Astrocyte (in vitro differentiated cells and primary cell): ENCODE data around the gene KIAA1614. TPM values are rescaled to one million over a fixed set of nuclear protein-coding genes. Genes with fewer than 3 reads are reported as not detected.

Source experiments
- DNase-seq: peaks from one replicate; pipeline ENCODE4 v3.0.0-alpha.2; 2010; ENCODE audit warnings: low read depth
- FAIRE-seq: peaks from 2 replicates; lab custom pipeline; 2011; peaks lifted over from hg19 to GRCh38; lab: Jason Lieb, UNC
- H2AFZ ChIP-seq: 2 replicates; pipeline ENCODE4 v1.6.0; 2012; ENCODE audit warnings: low read depth, low read length, inconsistent platforms
- H3K27ac ChIP-seq: 2 replicates; pipeline ENCODE4 v1.5.1; 2011; ENCODE audit warnings: low read depth, low read length, inconsistent platforms
- H3K27me3 ChIP-seq: 2 replicates; pipeline ENCODE4 v1.6.0; 2011; ENCODE audit warnings: low read length, inconsistent platforms; ENCODE audit not compliant: insufficient read depth
- H3K36me3 ChIP-seq: 2 replicates; pipeline ENCODE4 v1.5.1; 2011; ENCODE audit warnings: low read length, inconsistent platforms; ENCODE audit not compliant: insufficient read depth
- H3K4me1 ChIP-seq: 2 replicates; pipeline ENCODE4 v1.5.1; 2011; ENCODE audit warnings: low read length, inconsistent platforms; ENCODE audit not compliant: insufficient read depth
- H3K4me2 ChIP-seq: 2 replicates; pipeline ENCODE4 v1.6.0; 2012; ENCODE audit warnings: low read length, inconsistent platforms
- H3K4me3 ChIP-seq: 2 replicates; pipeline ENCODE4 v1.5.1; 2011; ENCODE audit warnings: low read depth, mild to moderate bottlenecking, low read length, inconsistent platforms; ENCODE audit not compliant: insufficient read depth
- H3K79me2 ChIP-seq: 2 replicates; pipeline ENCODE4 v1.6.0; 2012; ENCODE audit warnings: mild to moderate bottlenecking, low read length, inconsistent platforms; ENCODE audit not compliant: insufficient read depth
- H3K9ac ChIP-seq: 2 replicates; pipeline ENCODE4 v1.6.0; 2012; ENCODE audit warnings: mild to moderate bottlenecking, low read length, inconsistent platforms
- H3K9me3 ChIP-seq: 2 replicates; pipeline ENCODE4 v1.5.1; 2012; ENCODE audit warnings: low read depth, mild to moderate bottlenecking, low read length, inconsistent platforms; ENCODE audit not compliant: insufficient read depth
- H4K20me1 ChIP-seq: 2 replicates; pipeline ENCODE4 v1.6.0; 2012; ENCODE audit warnings: low read length, inconsistent platforms; ENCODE audit not compliant: insufficient read depth
- H3K27ac Mint-ChIP-seq: one replicate; pipeline ENCODE4 v1.8.0; 2021; ENCODE audit warnings: mild to moderate bottlenecking, mixed read lengths; ENCODE audit not compliant: unreplicated experiment
- H3K27me3 Mint-ChIP-seq: one replicate; pipeline ENCODE4 v1.8.0; 2021; ENCODE audit warnings: low read depth, mixed read lengths; ENCODE audit not compliant: unreplicated experiment
- H3K36me3 Mint-ChIP-seq: one replicate; pipeline ENCODE4 v1.8.0; 2021; ENCODE audit warnings: low read depth, mixed read lengths; ENCODE audit not compliant: unreplicated experiment
- H3K4me1 Mint-ChIP-seq: one replicate; pipeline ENCODE4 v1.8.0; 2021; ENCODE audit warnings: low read depth, mixed read lengths; ENCODE audit not compliant: unreplicated experiment
- H3K4me3 Mint-ChIP-seq: one replicate; pipeline ENCODE4 v1.8.0; 2021; ENCODE audit warnings: mild to moderate bottlenecking, moderate library complexity, mixed read lengths; ENCODE audit not compliant: unreplicated experiment
- H3K9me3 Mint-ChIP-seq: one replicate; pipeline ENCODE4 v1.8.0; 2021; ENCODE audit warnings: mild to moderate bottlenecking, mixed read lengths; ENCODE audit not compliant: unreplicated experiment
- EZH2 ChIP-seq: IDR thresholded peaks from 2 replicates; pipeline ENCODE4 v1.6.1; 2012; ENCODE audit warnings: mild to moderate bottlenecking, low read length, inconsistent platforms; ENCODE audit not compliant: insufficient read depth
- total RNA-seq: library from RNA; stranded (reverse); gene quantifications from 2 replicates; pipeline ENCODE4 v1.2.1, GENCODE V29; 2021
- TF ChIP-seq, protein P1 (sequence below): IDR thresholded peaks from 2 replicates; pipeline ENCODE4 v1.5.1; 2011; ENCODE audit warnings: low read depth, mild to moderate bottlenecking, inconsistent platforms, low read length, moderate library complexity; ENCODE audit not compliant: insufficient read depth

Gene KIAA1614
- total RNA-seq, 1 donor from 2014 or later: 0.84 TPM

- no peaks in the 10 kb centered on the region for H3K4me1 Mint-ChIP-seq
- peaks cover 45% of the 10 kb centered on the region for H3K27me3 Mint-ChIP-seq
- no peak overlapping the region for H3K4me3 Mint-ChIP-seq
- peaks cover 4% of the 10 kb centered on the region for H3K36me3 Mint-ChIP-seq
- Histone ChIP-seq H3K27ac (no peak overlapping the region), H3K27me3 (no peaks in the 10 kb centered on the region), H2AFZ (no peak overlapping the region), H3K36me3 (no peaks in the 10 kb centered on the region), H4K20me1 (no peaks in the 10 kb centered on the region), H3K9me3 (no peaks in the 10 kb centered on the region), H3K79me2 (no peaks in the 10 kb centered on the region), H3K9ac (no peak overlapping the region), H3K4me3 (no peak overlapping the region), H3K4me2 (no peak overlapping the region), H3K4me1 (peaks cover 8% of the 10 kb centered on the region)
- H3K9me3 Mint-ChIP-seq: no peaks in the 10 kb centered on the region
- no peak overlapping the region for H3K27ac Mint-ChIP-seq
- no peak for DNase-seq
- no peak for FAIRE-seq
- TF ChIP-seq, protein P1, sequence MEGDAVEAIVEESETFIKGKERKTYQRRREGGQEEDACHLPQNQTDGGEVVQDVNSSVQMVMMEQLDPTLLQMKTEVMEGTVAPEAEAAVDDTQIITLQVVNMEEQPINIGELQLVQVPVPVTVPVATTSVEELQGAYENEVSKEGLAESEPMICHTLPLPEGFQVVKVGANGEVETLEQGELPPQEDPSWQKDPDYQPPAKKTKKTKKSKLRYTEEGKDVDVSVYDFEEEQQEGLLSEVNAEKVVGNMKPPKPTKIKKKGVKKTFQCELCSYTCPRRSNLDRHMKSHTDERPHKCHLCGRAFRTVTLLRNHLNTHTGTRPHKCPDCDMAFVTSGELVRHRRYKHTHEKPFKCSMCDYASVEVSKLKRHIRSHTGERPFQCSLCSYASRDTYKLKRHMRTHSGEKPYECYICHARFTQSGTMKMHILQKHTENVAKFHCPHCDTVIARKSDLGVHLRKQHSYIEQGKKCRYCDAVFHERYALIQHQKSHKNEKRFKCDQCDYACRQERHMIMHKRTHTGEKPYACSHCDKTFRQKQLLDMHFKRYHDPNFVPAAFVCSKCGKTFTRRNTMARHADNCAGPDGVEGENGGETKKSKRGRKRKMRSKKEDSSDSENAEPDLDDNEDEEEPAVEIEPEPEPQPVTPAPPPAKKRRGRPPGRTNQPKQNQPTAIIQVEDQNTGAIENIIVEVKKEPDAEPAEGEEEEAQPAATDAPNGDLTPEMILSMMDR: no peak
- no peak for TF ChIP-seq EZH2
Measured at GRCh38 chr1:180916012-180916770, 3.5 kb downstream of the KIAA1614 start.

DNA sequence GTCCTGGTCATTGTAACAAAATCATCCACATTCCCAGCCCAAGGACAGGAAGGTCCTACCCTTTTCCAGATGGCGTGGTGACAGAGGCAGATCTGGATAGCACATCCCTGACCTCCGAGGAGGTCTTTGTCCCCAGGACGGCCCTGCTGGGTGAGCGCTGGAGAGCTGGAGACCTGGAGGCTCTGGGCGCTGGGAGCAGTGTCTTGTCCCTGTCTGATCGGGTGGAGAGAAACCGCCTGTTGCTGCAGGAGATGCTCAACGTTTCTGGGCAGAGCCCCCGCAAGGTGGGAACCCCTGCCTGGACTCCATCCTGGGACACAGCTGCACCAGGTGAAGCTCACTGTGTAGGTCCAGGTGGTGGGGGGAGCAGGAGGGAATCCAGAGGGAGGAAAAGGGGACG, 4.1 kb downstream of the KIAA1614 start:
- no peak for FAIRE-seq
- Mint-ChIP-seq H3K36me3 (peaks cover 4% of the 10 kb centered on the region), H3K9me3 (no peaks in the 10 kb centered on the region), H3K4me3 (no peak overlapping the region), H3K27ac (no peak overlapping the region), H3K27me3 (peaks cover 39% of the 10 kb centered on the region), H3K4me1 (no peaks in the 10 kb centered on the region)
- DNase-seq: no peak
- no peak overlapping the region for H3K9ac ChIP-seq
- H3K79me2 ChIP-seq: no peaks in the 10 kb centered on the region
- H3K36me3 ChIP-seq: no peaks in the 10 kb centered on the region
- H2AFZ ChIP-seq: no peak overlapping the region
- H3K4me1 ChIP-seq: peaks cover 5% of the 10 kb centered on the region
- no peak overlapping the region for H3K4me3 ChIP-seq
- no peak overlapping the region for H3K4me2 ChIP-seq
- H3K27ac ChIP-seq: no peak overlapping the region
- no peaks in the 10 kb centered on the region for H4K20me1 ChIP-seq
- no peak for TF ChIP-seq EZH2
- TF ChIP-seq, protein P1: no peak
- no peaks in the 10 kb centered on the region for H3K27me3 ChIP-seq
- H3K9me3 ChIP-seq: no peaks in the 10 kb centered on the region
